ENCODE data around the gene SEC63.

SEC63 gene

DNA sequence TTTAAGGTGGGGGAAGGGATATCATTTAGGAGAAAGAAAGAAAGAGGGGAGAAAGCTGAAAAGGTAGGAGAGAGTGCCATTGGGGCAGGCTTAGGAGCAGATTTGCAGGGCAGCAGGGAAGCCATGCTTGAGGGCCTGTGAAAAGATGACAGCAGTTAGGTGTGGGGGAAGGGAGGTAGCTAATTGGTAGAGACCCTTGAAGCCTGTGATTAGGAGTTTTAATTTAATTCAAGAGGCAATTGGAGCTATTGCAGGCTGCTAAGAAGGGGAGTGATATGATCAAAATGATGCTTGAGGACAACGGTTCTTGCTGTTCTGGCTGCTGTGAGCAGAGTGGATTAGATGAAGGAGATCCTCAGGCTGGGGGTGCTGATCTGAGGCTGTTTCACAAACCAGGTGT, 24.5 kb upstream of the SEC63 start:
- TF ChIP-seq, protein P1, sequence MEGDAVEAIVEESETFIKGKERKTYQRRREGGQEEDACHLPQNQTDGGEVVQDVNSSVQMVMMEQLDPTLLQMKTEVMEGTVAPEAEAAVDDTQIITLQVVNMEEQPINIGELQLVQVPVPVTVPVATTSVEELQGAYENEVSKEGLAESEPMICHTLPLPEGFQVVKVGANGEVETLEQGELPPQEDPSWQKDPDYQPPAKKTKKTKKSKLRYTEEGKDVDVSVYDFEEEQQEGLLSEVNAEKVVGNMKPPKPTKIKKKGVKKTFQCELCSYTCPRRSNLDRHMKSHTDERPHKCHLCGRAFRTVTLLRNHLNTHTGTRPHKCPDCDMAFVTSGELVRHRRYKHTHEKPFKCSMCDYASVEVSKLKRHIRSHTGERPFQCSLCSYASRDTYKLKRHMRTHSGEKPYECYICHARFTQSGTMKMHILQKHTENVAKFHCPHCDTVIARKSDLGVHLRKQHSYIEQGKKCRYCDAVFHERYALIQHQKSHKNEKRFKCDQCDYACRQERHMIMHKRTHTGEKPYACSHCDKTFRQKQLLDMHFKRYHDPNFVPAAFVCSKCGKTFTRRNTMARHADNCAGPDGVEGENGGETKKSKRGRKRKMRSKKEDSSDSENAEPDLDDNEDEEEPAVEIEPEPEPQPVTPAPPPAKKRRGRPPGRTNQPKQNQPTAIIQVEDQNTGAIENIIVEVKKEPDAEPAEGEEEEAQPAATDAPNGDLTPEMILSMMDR (IDR thresholded peaks at IDR 0.05; ENCODE audit: insufficient read depth, low read length, poor library complexity, severe bottlenecking), result no peak
- H3K36me3 ChIP-seq (ENCODE audit: control insufficient read depth, insufficient read depth, low read length), result no peaks in the 10 kb centered on the region
- DNase-seq (ENCODE audit: extremely low read depth, insufficient read length), result no peak
- H3K27me3 ChIP-seq (replicated peaks; ENCODE audit: control insufficient read depth, insufficient read depth, low read length), result no peaks in the 10 kb centered on the region
- no peak overlapping the region for H3K4me3 ChIP-seq (replicated peaks; ENCODE audit: low read depth, low read length)

DNA sequence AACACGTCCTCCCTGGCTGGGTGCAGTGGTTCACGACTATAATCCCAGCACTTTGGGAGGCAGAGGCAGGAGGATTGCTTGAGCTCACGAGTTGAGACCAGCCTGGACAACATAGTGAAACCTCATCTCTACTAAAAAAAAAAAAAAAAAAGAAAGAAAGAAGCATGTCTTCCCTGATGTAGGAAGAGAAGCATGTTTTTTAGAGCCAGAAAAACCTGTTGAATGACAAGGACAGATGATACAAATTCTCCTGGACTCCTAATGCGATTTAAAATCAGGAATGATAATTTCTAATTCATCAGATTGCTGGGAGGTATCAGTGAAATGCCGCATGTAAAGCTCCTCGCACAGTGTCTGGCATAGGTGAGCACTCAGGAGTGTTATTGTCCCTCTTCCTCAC, 23.7 kb upstream of the SEC63 start:
- no peak for DNase-seq (ENCODE audit: extremely low read depth, insufficient read length)
- no peak overlapping the region for H3K4me3 ChIP-seq (replicated peaks; ENCODE audit: low read depth, low read length)
- H3K36me3 ChIP-seq (ENCODE audit: control insufficient read depth, insufficient read depth, low read length), result no peaks in the 10 kb centered on the region
- no peaks in the 10 kb centered on the region for H3K27me3 ChIP-seq (replicated peaks; ENCODE audit: control insufficient read depth, insufficient read depth, low read length)
- TF ChIP-seq, protein P1 (IDR thresholded peaks at IDR 0.05; ENCODE audit: insufficient read depth, low read length, poor library complexity, severe bottlenecking), result no peak

DNA sequence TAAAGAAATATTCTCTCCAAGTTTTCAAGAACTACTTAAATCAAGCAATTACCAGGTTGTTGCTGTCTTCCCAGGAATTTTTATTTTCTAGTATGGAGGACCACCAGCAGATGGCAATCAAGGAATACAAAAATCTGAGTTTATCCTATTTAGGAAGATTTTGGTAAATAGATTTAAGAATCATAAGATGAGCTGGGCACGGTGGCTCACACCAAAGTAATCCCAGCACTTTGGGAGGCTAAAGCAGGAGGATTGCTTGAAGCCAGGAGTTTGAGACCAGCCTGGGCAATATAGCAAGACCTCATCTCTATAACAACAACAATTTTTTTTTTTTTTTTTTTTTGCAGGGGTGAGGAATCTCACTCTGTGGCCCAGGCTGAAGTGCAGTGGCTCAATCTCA, 19.3 kb upstream of the SEC63 start:
- TF ChIP-seq, protein P1 (IDR thresholded peaks at IDR 0.05; ENCODE audit: insufficient read depth, low read length, poor library complexity, severe bottlenecking), result peak; percentile 35
- no peaks in the 10 kb centered on the region for H3K36me3 ChIP-seq (ENCODE audit: control insufficient read depth, insufficient read depth, low read length)
- no peaks in the 10 kb centered on the region; the same call in none of the 2 replicates for H3K27me3 ChIP-seq (replicated peaks; ENCODE audit: control insufficient read depth, insufficient read depth, low read length)
- no peak for DNase-seq (ENCODE audit: extremely low read depth, insufficient read length)
- H3K4me3 ChIP-seq (replicated peaks; ENCODE audit: low read depth, low read length), result no peak overlapping the region

DNA sequence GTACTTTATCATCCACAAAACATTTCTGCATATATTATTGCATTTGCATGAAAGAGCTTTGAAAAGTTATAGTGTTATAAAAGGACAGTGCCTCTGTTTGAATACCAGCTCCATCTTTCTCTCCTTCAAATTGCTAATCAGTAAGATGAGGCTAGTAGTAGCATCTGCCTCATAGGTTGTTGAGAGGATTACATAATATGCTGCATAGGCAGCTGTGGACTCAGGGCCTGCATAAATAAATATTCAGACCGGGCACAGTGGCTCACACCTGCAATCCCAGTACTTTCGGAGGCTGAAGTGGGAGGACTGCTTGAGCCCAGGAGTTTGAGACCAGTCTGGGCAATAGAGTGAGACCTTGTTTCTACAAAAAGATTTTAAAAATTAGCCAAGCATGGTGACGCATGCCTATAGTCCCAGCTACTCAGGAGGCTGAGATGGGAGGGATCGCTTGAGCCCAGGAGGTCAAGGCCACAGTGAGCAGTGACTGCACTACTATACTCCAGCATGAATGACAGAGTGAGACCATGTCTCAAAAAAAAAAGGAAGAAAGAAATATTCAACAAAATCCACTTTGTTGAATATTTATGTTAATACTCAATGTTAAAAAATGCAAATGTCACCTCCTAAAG, 18.3 kb upstream of the SEC63 start:
- no peak for DNase-seq (ENCODE audit: extremely low read depth, insufficient read length)
- Histone ChIP-seq H3K27me3 (replicated peaks; ENCODE audit: control insufficient read depth, insufficient read depth, low read length) (no peaks in the 10 kb centered on the region; the same call in none of the 2 replicates), H3K36me3 (ENCODE audit: control insufficient read depth, insufficient read depth, low read length) (no peaks in the 10 kb centered on the region), H3K4me3 (replicated peaks; ENCODE audit: low read depth, low read length) (no peak overlapping the region)
- TF ChIP-seq, protein P1 (IDR thresholded peaks at IDR 0.05; ENCODE audit: insufficient read depth, low read length, poor library complexity, severe bottlenecking), result no peak

DNA sequence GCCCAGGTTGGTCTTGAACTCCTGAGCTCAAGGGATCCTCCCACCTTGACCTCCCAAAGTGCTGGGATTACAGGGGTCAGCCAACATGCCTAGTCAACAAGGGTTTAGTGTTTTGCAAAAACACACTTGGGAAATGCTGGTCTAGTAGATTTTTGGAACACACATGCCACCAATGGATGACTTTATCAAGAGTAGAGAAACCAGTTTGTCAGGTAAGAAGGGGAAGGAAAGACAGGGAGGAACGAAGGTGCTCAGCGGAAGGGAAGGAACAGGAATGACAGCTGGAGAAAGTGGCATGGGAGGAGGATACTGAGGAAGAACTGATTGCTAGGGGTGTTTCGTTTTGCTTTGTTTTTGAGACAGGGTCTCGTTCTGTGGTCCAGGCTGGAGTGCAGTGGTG, 15.6 kb upstream of the SEC63 start:
- TF ChIP-seq, protein P1 (IDR thresholded peaks at IDR 0.05; ENCODE audit: insufficient read depth, low read length, poor library complexity, severe bottlenecking), result no peak

More for the DNA sequence above, 15.6 kb upstream of the SEC63 start:
- Histone ChIP-seq H3K27me3 (replicated peaks; ENCODE audit: control insufficient read depth, insufficient read depth, low read length) (no peaks in the 10 kb centered on the region; the same call in none of the 2 replicates), H3K36me3 (ENCODE audit: control insufficient read depth, insufficient read depth, low read length) (no peaks in the 10 kb centered on the region), H3K4me3 (replicated peaks; ENCODE audit: low read depth, low read length) (no peak overlapping the region)
- no peak for DNase-seq (ENCODE audit: extremely low read depth, insufficient read length)

Measured in GM06990 (cell line).